NCI-H226 (cell line): ENCODE results near the gene ELK4.

Source experiments
- DNase-seq: peaks from one replicate; pipeline ENCODE4 v3.0.0-alpha.2; 2015

Gene ELK4

GRCh38 chr1:205626216-205626615, 5.6 kb downstream of the ELK4 start:
- no peak for DNase-seq

- DNase-seq = no peak
Observed at GRCh38 chr1:205623646-205624045, 8.2 kb downstream of the ELK4 start.

GRCh38 chr1:205620269-205620668, 11.5 kb downstream of the ELK4 start:
- no peak for DNase-seq

GRCh38 chr1:205619376-205619775, 12.4 kb downstream of the ELK4 start:
- no peak for DNase-seq

GRCh38 chr1:205616563-205617293, 15.1 kb downstream of the ELK4 start:
- no peak for DNase-seq

- DNase-seq = no peak
Observed at GRCh38 chr1:205615789-205616188, 16.0 kb downstream of the ELK4 start.

GRCh38 chr1:205613854-205614412, 17.9 kb downstream of the ELK4 start:
- no peak for DNase-seq

- DNase-seq = no peak
Observed at GRCh38 chr1:205612556-205612955, 19.3 kb downstream of the ELK4 start.

- DNase-seq = no peak
Observed at GRCh38 chr1:205612104-205612503, 19.7 kb downstream of the ELK4 start.

GRCh38 chr1:205610901-205611466, 20.8 kb downstream of the ELK4 start:
- DNase-seq = no peak

GRCh38 chr1:205610036-205610435, 21.8 kb downstream of the ELK4 start:
- DNase-seq = peak; percentile 42

- no peak for DNase-seq
Observed at GRCh38 chr1:205604825-205605505, 26.8 kb downstream of the ELK4 start.

- DNase-seq = no peak
Observed at GRCh38 chr1:205604059-205604458, 27.8 kb downstream of the ELK4 start.

GRCh38 chr1:205601205-205601604, 30.6 kb downstream of the ELK4 start:
- no peak for DNase-seq

- DNase-seq = no peak
Observed at GRCh38 chr1:205600085-205600484, 31.7 kb downstream of the ELK4 start.

- DNase-seq = no peak
Observed at GRCh38 chr1:205599669-205600042, 32.2 kb downstream of the ELK4 start.

GRCh38 chr1:205598841-205599668, 32.8 kb downstream of the ELK4 start:
- DNase-seq = no peak

GRCh38 chr1:205597691-205598314, 34.0 kb downstream of the ELK4 start:
- DNase-seq = no peak

GRCh38 chr1:205596876-205597275, 34.9 kb downstream of the ELK4 start:
- no peak for DNase-seq

- DNase-seq = no peak
Observed at GRCh38 chr1:205595861-205596260, 36.0 kb downstream of the ELK4 start.

GRCh38 chr1:205595435-205595834, 36.4 kb downstream of the ELK4 start:
- no peak for DNase-seq

GRCh38 chr1:205594846-205595245, 37.0 kb downstream of the ELK4 start:
- no peak for DNase-seq

GRCh38 chr1:205593967-205594366, 37.8 kb downstream of the ELK4 start:
- no peak for DNase-seq
